ENCODE measurements around the gene ZNF860.

Gene ZNF860

GRCh38 chr3:31967592-31967991 lies 14.0 kb upstream of the ZNF860 start:
- Histone ChIP-seq H3K4me1 (ENCODE audit: control insufficient read depth, insufficient read depth, low read length) (peaks cover 4% of the 10 kb centered on the region), H3K27ac (ENCODE audit: low read depth, low read length) (no peak overlapping the region), H3K9ac (ENCODE audit: low read length) (no peak overlapping the region), H3K4me3 (ENCODE audit: low read length) (no peak overlapping the region), H3K36me3 (ENCODE audit: control insufficient read depth, insufficient read depth, low read length) (no peaks in the 10 kb centered on the region), H3K27me3 (ENCODE audit: control insufficient read depth, insufficient read depth, low read length) (no peaks in the 10 kb centered on the region)

- H3K4me3 ChIP-seq (ENCODE audit: low read length) = no peak overlapping the region
- H3K27ac ChIP-seq (ENCODE audit: low read depth, low read length) = peak overlapping the region; percentile 50
- no peaks in the 10 kb centered on the region for H3K27me3 ChIP-seq (ENCODE audit: control insufficient read depth, insufficient read depth, low read length)
- H3K36me3 ChIP-seq (ENCODE audit: control insufficient read depth, insufficient read depth, low read length) = no peaks in the 10 kb centered on the region
- peaks cover 4% of the 10 kb centered on the region for H3K4me1 ChIP-seq (ENCODE audit: control insufficient read depth, insufficient read depth, low read length)
- no peak overlapping the region for H3K9ac ChIP-seq (ENCODE audit: low read length)
These were observed 13.1 kb upstream of the ZNF860 start for GRCh38 chr3:31968369-31968926.

- Histone ChIP-seq H3K4me1 (ENCODE audit: control insufficient read depth, insufficient read depth, low read length) (peaks cover 4% of the 10 kb centered on the region), H3K4me3 (ENCODE audit: low read length) (no peak overlapping the region), H3K27me3 (ENCODE audit: control insufficient read depth, insufficient read depth, low read length) (no peaks in the 10 kb centered on the region), H3K36me3 (ENCODE audit: control insufficient read depth, insufficient read depth, low read length) (no peaks in the 10 kb centered on the region), H3K9ac (ENCODE audit: low read length) (no peak overlapping the region), H3K27ac (ENCODE audit: low read depth, low read length) (peak overlapping the region; percentile 50)
These were observed 12.6 kb upstream of the ZNF860 start for GRCh38 chr3:31968927-31969418.

- H3K36me3 ChIP-seq (ENCODE audit: control insufficient read depth, insufficient read depth, low read length) = no peaks in the 10 kb centered on the region
- no peak overlapping the region for H3K27ac ChIP-seq (ENCODE audit: low read depth, low read length)
- H3K27me3 ChIP-seq (ENCODE audit: control insufficient read depth, insufficient read depth, low read length) = no peaks in the 10 kb centered on the region
- H3K4me3 ChIP-seq (ENCODE audit: low read length) = no peak overlapping the region
- H3K4me1 ChIP-seq (ENCODE audit: control insufficient read depth, insufficient read depth, low read length) = peaks cover 4% of the 10 kb centered on the region
- H3K9ac ChIP-seq (ENCODE audit: low read length) = no peak overlapping the region
These were observed 9.9 kb upstream of the ZNF860 start for GRCh38 chr3:31971607-31972006.

GRCh38 chr3:31973081-31973480 lies 8.5 kb upstream of the ZNF860 start:
- no peaks in the 10 kb centered on the region for H3K36me3 ChIP-seq (ENCODE audit: control insufficient read depth, insufficient read depth, low read length)
- H3K27me3 ChIP-seq (ENCODE audit: control insufficient read depth, insufficient read depth, low read length) = no peaks in the 10 kb centered on the region
- H3K9ac ChIP-seq (ENCODE audit: low read length) = no peak overlapping the region
- peaks cover 4% of the 10 kb centered on the region for H3K4me1 ChIP-seq (ENCODE audit: control insufficient read depth, insufficient read depth, low read length)
- H3K27ac ChIP-seq (ENCODE audit: low read depth, low read length) = no peak overlapping the region
- no peak overlapping the region for H3K4me3 ChIP-seq (ENCODE audit: low read length)

GRCh38 chr3:31973837-31974236 lies 7.7 kb upstream of the ZNF860 start:
- H3K27ac ChIP-seq (ENCODE audit: low read depth, low read length) = no peak overlapping the region

GRCh38 chr3:31974471-31974870 lies 7.1 kb upstream of the ZNF860 start:
- Histone ChIP-seq H3K4me1 (ENCODE audit: control insufficient read depth, insufficient read depth, low read length) (no peaks in the 10 kb centered on the region), H3K27ac (ENCODE audit: low read depth, low read length) (no peak overlapping the region), H3K9ac (ENCODE audit: low read length) (no peak overlapping the region), H3K36me3 (ENCODE audit: control insufficient read depth, insufficient read depth, low read length) (no peaks in the 10 kb centered on the region), H3K4me3 (ENCODE audit: low read length) (no peak overlapping the region), H3K27me3 (ENCODE audit: control insufficient read depth, insufficient read depth, low read length) (no peaks in the 10 kb centered on the region)

More at GRCh38 chr3:31973837-31974236, 7.7 kb upstream of the ZNF860 start:
- Histone ChIP-seq H3K27me3 (ENCODE audit: control insufficient read depth, insufficient read depth, low read length) (no peaks in the 10 kb centered on the region), H3K36me3 (ENCODE audit: control insufficient read depth, insufficient read depth, low read length) (no peaks in the 10 kb centered on the region), H3K4me3 (ENCODE audit: low read length) (no peak overlapping the region), H3K4me1 (ENCODE audit: control insufficient read depth, insufficient read depth, low read length) (no peaks in the 10 kb centered on the region), H3K9ac (ENCODE audit: low read length) (no peak overlapping the region)

- H3K4me1 ChIP-seq (ENCODE audit: control insufficient read depth, insufficient read depth, low read length) = no peaks in the 10 kb centered on the region
- no peak overlapping the region for H3K9ac ChIP-seq (ENCODE audit: low read length)
- H3K36me3 ChIP-seq (ENCODE audit: control insufficient read depth, insufficient read depth, low read length) = no peaks in the 10 kb centered on the region
- no peak overlapping the region for H3K4me3 ChIP-seq (ENCODE audit: low read length)
- H3K27ac ChIP-seq (ENCODE audit: low read depth, low read length) = no peak overlapping the region
- H3K27me3 ChIP-seq (ENCODE audit: control insufficient read depth, insufficient read depth, low read length) = no peaks in the 10 kb centered on the region
These were observed 6.6 kb upstream of the ZNF860 start for GRCh38 chr3:31974964-31975363.

GRCh38 chr3:31976302-31976701 lies 5.2 kb upstream of the ZNF860 start:
- no peaks in the 10 kb centered on the region for H3K4me1 ChIP-seq (ENCODE audit: control insufficient read depth, insufficient read depth, low read length)
- no peaks in the 10 kb centered on the region for H3K27me3 ChIP-seq (ENCODE audit: control insufficient read depth, insufficient read depth, low read length)
- H3K27ac ChIP-seq (ENCODE audit: low read depth, low read length) = no peak overlapping the region
- no peaks in the 10 kb centered on the region for H3K36me3 ChIP-seq (ENCODE audit: control insufficient read depth, insufficient read depth, low read length)
- no peak overlapping the region for H3K4me3 ChIP-seq (ENCODE audit: low read length)
- no peak overlapping the region for H3K9ac ChIP-seq (ENCODE audit: low read length)

- Histone ChIP-seq H3K27me3 (ENCODE audit: control insufficient read depth, insufficient read depth, low read length) (no peaks in the 10 kb centered on the region), H3K4me3 (ENCODE audit: low read length) (no peak overlapping the region), H3K36me3 (ENCODE audit: control insufficient read depth, insufficient read depth, low read length) (no peaks in the 10 kb centered on the region), H3K4me1 (ENCODE audit: control insufficient read depth, insufficient read depth, low read length) (no peaks in the 10 kb centered on the region), H3K9ac (ENCODE audit: low read length) (no peak overlapping the region), H3K27ac (ENCODE audit: low read depth, low read length) (no peak overlapping the region)
These were observed 3.8 kb upstream of the ZNF860 start for GRCh38 chr3:31977736-31978135.

- Histone ChIP-seq H3K4me3 (ENCODE audit: low read length) (no peak overlapping the region), H3K27ac (ENCODE audit: low read depth, low read length) (no peak overlapping the region), H3K27me3 (ENCODE audit: control insufficient read depth, insufficient read depth, low read length) (no peaks in the 10 kb centered on the region)
These were observed 3.0 kb upstream of the ZNF860 start for GRCh38 chr3:31978553-31978952.

GRCh38 chr3:31979001-31979697 lies 2.4 kb upstream of the ZNF860 start:
- no peak overlapping the region for H3K27ac ChIP-seq (ENCODE audit: low read depth, low read length)
- no peaks in the 10 kb centered on the region for H3K4me1 ChIP-seq (ENCODE audit: control insufficient read depth, insufficient read depth, low read length)
- H3K9ac ChIP-seq (ENCODE audit: low read length) = no peak overlapping the region
- H3K36me3 ChIP-seq (ENCODE audit: control insufficient read depth, insufficient read depth, low read length) = no peaks in the 10 kb centered on the region
- H3K4me3 ChIP-seq (ENCODE audit: low read length) = peak overlapping the region; percentile 43
- H3K27me3 ChIP-seq (ENCODE audit: control insufficient read depth, insufficient read depth, low read length) = no peaks in the 10 kb centered on the region

More at GRCh38 chr3:31978553-31978952, 3.0 kb upstream of the ZNF860 start:
- no peaks in the 10 kb centered on the region for H3K4me1 ChIP-seq (ENCODE audit: control insufficient read depth, insufficient read depth, low read length)
- H3K9ac ChIP-seq (ENCODE audit: low read length) = no peak overlapping the region
- no peaks in the 10 kb centered on the region for H3K36me3 ChIP-seq (ENCODE audit: control insufficient read depth, insufficient read depth, low read length)

All from rectal smooth muscle tissue (tissue), 1 donor.